ENCODE results near the gene TNFRSF13B.
"Not testable (repeated sequence)": the region's sequence is repeated elsewhere in the genome, so short reads cannot be mapped to it uniquely, and the experiment has no call there.

The TNFRSF13B gene

DNA sequence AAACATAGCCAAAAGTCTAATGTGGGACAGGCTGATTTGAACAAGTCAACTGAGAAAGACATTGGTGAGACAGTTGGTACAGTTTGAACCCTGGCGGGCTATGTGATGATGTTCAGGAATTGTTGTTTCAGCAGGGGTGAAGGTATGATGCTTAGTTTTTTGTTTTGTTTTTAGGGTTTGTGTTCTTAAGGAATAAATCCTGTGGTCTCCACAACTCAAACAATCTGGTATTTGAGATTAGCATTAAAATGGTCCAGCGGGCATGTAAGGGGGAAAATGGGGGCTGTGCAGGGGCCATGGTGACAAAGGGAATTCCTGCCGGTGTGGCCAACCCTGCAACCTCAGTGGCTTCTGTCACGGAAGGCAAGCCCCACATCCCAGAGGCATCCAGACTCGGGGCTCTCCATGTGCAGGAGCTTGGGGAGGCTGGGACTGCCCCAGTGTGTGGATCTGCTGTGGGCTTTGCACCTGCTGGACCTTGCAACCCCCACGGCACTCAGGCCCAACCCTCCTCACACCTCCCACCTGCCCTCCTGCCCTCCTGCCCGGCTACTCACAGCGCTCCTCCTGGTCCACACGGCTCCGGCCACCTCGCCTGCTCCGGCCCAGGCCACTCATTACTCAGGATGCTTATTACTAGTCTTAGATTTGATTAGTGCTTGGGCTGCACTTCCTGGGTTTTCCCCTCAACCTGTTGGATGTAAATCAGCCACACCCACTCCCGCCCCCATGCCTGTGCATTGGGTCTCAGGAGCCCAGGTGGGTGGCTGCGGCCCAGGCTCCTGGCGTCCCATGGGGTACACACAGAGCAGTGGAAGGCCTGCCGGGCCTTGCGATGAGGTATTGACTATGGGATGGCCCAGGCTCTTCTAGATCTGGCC is at the start of gene TNFRSF13B:
TNFRSF13B (minus strand) TSS at position 661 of the 881 bp plus-strand sequence; CDS start at position 618, 43 bp downstream.
- DNase-seq = no peak

DNA sequence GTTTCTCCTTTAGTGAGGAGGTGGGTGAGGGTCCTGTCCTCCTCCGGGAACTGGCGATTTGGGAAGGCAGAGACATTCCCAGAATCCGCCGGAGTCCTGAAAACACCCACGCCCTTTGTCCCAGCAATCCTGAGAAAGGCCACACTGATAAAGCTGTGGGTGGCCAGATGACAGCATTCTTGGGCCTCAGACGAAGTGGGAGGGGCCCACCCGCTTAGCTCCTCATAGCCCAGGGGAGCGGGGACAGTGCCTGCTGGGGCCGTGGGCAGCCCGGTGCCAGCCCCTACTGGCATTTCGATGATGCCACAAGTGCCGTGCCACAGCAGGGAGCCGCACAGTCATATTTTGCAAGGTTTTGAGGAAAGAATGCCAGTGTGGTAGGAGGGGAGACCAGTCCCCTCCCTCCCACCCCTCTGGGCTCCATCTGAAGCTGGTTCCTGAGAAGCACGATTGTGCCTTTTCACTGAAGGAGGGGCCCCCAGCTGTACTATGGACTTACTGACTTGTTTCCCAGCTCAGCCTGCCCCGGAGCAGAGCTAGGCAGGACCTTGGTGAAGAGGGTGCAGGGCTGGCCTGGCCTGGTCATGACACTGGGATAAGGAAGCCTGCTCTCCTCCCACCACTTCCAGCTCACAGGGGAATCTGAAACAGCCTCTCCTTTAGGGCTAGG is 49.4 kb upstream of the TNFRSF13B start:
- no peak for DNase-seq

DNA sequence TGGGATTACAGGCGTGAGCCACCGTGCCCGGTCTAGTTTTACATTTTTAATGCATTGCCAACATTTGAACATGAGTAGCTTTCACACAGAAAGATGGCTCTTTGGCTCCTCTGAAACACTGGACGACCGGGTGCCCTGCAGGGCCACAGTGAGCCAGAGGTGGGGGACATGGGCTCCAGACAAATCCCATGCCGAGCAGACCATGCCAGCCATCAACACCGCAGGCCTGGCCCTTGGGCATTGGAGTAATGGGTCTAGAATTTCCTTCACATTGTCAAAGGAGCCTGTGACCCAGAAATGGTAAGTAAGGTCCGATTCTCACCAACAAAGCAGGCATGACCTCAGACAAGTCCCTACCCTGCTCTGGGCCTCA is 48.9 kb upstream of the TNFRSF13B start:
- DNase-seq = no peak

DNA sequence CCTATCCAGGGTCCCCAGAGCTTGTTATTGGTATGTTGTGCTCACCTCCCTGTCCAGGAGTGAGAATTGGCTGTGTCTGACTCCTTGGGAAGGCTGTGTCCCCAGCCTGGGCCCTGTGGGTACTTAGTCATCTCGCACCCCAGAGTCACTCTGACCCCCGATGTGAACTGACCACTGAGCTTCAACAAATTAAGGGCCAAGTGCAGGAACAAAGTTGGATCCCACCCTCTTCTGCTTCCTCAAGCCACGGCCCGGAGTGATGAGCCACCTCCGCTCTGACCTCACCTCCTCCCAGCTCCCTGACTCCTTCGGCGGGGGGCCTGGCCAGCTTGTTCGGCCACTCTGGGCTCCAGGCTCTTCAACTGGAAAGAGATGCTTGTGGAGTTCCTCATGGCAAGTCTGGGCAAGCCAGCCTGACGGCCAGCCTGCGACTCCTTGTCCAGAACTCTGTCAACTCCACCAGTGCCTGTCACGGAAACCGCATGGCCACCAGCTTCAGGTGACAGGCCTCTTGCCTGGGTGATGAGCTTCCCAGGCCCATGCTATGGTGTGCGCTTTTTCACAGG is 48.1 kb upstream of the TNFRSF13B start:
- no peak for DNase-seq

DNA sequence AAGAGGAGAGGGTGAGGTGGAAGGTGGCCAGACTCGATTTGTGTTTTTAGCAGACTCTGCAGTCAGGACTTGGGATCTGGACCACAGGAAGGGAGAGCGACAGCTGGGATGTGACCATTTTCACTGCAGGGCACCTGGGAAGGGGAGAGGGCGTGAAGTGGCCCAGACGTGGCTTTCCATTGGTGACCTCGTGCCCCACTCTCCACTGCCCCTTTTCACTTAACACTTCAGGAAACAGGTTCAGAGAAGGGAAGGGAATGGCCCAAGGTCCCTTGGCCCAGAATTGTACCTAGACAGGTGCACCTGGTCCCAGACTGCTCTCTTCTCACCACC is 47.5 kb upstream of the TNFRSF13B start:
- no peak for DNase-seq

DNA sequence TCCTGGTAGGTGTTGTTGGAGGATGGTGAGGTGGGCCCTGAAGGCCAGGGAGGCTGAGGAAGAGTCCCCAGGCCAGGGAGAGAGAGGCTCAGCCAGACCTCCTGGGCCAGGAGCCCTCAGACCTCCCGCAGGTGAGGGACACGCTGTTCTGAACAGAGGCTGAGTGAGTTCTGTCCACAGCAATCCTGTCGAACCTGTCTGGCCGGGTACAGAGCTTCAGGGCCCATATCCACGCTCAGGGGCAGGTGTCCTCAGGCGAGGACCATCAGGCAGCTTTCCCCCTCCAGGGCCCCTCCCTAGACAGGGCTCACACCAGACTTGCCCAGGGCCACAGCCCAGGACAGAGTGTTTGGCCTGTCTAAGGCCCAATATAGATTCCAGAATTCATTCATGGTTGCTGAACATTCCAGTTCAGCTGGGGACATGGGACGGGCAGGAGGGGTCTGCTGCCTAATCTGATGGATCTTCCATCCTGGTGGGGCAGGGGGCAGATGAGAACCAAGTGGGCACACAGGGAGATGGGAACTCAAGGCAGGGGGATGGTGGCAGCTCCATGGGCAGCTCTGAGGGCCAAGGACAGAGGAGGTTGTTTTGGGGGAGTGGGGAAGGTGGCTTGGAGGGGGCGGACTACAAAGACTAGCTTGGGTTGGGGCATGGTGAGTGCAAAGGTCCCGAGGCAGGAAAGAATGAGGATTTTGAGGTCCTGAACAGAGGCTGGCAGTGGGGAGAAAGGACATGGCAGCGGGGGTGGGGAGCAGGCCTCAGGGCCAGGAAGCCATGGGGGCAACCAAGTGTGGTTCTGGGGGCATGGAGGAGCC is 46.9 kb upstream of the TNFRSF13B start:
- no peak for DNase-seq

DNA sequence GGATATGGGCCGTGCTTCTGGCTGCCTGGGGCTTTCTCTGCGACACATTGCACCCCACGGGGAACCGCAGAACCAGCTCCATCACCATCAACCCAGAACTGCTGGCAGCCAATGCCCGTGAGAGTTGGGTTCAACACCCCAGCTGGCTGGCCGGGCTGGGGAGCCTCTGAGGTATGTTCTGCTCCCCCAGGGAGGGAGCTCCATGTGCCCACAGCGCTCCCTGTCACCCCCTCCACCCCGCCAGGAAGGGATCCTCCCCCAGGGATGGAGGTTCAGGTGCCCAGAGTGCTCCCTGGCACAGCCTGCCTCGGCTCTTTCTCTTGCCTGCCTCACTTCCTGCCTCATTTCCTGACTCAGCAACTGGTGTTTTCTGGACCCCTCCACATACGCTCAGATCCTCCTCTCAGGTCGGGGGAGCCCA is 46.1 kb upstream of the TNFRSF13B start:
- DNase-seq = no peak

DNA sequence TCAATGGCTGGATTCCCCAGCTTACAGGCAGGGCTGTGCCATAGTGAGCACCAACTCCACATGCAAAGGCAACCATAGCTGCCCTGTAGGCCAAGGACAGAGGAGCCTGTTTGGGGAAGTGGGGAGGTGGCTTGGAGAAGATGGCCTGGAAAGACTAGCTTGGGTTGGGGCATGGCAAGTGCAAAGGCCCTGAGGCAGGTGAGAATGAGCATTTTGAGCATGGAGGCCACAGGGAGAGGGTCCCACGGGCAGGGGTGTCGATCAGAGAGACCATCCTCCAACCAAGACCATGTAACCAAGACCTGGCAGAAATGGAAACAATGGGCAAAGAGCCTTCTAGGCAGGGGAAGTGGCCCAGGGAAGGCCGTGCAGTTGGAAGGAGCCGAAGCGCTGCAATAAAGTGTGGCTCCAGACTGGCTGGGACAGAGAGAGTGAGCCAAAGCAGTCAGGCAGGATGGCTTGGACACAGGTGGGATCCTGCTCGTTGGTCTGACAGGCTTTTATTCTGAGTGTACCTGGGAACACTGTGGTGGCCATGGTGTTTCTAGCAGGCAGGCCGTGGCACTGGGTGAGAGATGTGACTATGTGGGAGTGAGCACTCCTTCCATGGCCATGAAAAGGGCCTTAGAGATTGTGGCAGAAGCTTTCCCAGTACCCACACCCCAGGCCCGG is 45.6 kb upstream of the TNFRSF13B start:
- DNase-seq = no peak

DNA sequence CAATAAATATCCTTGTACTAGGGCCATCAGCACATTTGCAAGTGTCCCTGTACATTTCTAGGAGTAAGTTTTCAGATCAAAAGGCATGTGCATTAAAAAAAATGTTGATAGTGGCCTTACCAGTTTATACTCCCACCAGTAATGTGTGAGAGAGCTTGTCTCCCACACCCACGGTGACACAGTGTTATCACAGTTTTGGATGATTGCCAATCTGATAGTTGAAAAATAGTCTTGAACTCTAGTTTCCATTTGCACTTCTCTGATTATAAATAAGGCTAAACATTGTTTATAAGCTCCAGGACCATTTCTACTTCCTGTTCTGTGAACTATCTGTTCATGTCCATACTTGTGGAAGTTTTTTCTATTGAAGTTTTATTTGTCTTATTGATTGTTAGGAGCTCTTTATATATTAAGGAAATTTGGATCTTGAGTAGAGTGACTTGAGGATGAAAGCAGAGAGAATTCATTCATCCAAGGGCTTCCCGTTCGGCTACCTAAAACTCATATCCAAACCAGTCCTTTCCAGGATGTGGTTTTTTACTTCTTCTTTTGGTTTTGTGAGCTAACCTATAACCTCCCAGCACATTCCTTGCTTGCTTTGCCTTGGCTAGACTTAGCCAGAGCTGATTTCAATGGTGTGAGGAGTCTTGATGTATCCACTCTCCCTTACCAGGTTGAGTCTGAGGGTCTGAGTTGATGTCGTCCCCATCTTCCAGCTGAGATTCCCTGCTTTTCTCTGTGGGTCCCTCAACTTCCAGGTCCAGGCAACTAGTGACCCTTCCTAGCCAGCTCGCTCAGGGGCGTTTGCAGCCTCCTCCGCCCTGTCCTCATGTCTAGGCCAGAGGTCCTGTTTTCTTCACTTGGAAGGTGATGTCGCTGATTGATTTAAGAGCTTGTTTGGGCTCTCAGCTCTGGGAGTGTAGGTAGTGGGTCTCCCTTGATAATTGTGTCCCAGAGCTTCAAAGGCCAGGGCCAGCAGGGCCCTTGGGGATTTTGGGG is 44.6 kb upstream of the TNFRSF13B start:
- DNase-seq = not testable (repeated sequence)

DNA sequence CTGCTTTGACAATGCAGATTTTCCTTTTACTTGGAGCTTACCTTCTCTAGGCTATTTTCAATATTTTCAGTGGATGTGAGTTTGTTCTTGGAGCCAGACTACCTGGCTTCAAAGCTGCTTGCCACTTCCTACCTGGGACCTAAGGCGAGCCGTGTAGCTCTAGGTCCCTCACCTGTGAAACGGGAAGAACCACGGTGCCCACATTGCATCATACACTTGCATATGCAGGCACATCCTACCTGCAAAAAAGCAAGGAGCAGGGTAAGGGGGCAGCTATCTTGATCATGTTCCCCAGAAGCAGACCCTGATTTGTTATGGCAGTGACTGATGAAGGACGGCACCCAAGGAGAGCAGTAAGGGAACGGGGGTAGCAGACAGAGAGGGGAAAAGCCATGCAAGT is 43.3 kb upstream of the TNFRSF13B start:
- no peak for DNase-seq

DNA sequence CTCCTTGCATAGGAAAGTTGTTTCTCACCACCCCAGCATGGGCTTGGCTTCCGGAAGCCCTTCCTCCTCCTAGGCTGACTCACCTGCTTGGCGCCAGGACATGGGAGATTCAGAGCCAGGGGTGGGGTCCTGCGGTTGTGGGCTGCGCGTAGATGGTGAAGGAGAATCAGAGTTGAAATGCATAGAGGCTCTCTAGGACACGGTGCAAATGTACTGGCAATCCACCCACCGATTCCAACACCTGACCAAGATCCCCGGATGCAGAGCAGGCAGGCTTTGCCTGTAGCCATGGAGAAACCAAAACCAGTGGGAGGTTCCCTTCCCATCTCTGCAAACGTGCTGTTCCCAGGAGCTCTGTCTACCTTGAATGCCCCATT is 42.8 kb upstream of the TNFRSF13B start:
- DNase-seq = not testable (repeated sequence)

DNA sequence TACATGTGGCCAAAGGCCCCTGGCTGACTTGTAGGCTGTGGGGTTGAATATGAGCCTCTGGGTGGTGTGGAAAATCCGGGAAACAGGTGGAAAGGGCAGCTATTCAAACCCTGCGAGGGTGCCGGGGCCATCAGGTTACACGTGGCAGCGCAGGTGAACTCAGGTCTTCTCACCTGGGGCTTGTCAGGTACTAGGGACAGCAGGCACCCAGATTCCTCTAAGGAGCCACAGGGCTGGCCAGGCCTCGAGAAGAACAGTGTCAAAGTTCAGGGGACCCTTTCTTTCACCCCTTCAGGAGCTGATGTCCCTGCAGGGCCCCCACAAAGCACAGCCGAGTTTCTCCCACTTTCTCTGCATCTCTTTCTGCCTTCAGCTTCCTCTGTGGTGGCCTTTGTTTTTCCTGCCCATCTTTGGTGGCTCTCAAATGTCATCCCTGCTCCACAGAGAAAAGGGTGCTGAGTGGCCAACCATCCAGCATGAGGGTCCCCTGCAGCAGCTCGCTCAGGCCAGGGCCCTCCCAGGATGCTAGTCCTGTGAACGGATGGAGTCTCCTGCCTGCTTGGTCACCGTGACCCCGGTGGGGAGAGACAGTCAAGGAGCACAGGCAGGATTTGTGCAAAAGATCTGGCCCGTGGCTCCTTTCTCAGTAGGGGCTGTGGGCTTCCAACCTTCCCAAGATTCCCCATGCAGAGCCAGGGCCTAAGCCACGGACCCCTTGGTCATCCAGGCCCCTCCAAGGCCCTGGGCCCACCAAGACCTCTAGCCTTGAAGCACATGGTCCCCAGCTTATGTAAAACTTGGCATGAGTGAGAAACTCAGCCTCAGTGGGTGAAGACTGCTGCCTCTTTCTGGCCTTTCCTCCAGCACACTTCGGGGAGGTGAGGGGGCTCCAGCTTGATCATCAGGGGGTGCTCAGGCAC is 42.2 kb upstream of the TNFRSF13B start:
- not testable (repeated sequence) for DNase-seq

DNA sequence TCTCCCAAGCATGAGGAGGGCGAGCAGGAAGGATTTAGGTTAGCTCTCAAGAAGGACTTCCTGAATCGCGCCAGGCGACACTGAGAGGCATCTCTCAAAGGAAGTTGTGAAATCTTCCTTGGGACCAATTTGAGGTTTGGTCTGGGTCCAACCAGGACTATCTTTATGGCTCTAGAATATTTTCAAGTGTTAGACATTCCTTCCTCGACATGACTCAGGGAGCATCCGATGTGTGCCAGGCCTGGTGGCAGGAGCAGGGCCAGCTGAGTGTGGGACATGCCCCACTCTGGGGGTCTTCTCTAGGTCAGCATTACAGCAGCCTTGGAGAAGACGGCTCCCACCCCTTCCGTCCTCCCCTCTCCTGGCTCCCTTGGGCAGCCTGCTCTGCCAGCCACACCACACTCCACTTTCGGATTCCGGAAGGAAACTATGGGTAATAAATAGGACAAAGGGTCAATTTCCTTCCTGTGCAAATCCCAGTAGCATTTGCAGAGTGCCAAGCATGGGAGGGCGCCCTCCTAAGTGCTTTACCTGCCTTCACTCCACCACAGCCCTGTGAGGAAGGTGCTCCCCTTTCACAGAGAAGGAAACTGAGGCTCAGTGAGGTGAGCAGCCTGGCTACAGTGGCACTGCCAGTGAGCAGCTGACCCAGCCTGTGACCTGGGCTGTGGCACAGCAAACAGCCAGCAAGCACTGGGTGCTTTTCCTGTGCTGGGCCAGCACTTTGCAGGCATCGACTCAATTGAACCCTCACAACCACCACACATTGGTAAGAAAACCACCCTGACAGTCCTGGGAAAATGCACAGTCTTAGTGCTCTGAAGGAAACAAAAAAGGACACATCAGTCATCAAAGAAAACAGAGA is 39.4 kb upstream of the TNFRSF13B start:
- DNase-seq = not testable (repeated sequence)

DNA sequence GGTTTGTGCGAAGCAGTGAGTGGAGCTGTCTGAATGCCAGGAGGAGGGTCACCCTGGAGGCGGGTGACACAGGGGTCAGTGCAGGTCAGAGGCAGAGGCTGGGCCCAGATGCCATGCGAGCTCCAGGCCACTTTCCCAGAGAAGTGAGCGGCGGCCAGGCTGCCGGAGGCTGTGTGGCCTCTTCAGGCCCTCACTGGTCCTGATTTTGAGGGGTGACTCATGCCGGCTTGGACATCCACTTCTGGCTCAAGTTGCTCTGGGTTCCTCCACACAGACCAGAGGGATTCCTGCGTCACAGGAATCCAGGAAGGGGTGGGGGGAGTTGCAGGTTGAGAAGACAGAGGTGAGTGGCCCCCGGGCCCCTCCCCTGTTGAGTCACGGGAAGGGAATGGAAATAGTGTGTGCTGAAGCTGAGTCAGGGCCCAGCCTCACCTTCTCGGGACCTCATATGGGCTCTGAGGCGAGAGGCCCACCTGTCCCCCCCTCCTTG is 38.7 kb upstream of the TNFRSF13B start:
- DNase-seq = not testable (repeated sequence)

DNA sequence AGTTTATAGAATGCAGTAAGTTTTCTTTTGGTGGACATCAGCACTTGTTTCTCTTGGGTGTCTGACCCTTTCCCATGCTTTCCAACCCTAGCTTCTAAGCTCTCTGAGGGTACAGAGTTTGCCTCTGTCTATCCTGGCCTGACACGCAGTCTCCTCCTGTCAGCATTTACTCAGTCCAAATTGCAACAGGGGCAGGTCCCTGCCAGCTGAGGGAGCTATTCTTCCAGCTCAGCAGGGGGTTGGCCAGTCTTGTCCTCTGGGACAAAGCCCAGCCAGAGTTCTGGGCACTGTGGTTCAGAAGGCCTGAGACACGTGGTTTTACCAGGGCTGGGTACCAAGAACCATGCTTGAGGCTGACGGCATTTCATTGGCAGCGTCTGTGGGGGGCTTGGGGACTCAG is 38.1 kb upstream of the TNFRSF13B start:
- not testable (repeated sequence) for DNase-seq

DNA sequence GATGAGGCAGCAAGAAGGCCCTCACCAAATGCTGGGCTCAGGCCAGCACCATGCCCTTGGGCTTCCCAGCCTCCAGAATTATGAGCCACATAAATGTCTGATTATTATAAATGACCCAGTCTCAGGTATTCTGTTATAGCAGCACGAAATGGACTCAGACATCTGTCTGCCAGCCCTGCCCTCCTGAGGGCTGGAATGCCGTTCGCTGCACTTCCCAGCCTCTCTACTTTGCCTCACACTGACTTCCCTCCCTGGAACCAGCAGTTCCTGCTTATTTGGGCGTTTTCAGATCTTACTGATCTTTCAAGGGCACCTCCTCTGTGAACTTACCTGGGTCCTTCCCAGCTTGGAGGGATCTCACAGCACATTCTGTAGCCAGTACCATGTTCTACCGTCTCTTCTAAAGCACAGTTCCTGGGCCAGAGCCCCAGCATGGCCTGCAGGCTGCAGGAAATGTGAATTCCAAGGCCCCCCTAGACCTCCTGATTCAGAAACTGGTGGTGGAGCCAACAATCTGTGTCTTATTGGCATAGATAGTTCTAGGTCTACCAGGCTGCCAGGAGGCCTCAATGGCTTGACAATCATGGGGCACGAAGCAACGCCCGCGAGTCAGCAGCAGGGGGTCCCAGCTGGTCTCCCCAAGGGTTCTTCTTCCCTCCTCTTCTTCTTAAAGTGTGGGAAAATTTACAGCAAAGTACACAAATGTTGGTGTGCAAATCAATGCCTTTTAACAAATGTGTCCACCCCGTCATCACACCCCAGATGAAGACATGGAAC is 36.9 kb upstream of the TNFRSF13B start:
- DNase-seq = not testable (repeated sequence)

DNA sequence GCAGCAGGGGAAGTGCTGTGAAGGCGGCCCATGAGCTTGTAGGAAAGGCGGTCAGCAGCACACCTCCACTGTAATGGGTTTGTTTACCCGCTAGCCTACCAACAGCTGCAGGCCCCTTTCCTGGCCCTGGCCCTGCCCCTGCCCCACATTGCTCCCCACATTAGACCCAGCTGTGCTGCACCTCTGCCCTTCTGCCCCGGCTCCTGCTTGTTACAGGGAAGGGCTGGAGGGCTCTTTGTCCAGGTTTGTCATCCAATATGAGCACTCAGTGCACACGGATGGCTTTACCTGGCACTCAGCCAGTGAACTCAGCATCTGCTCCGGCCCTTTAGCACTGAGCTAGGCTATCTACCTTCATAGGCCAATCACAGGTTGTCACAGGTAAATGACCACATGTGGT is 36.0 kb upstream of the TNFRSF13B start:
- DNase-seq = not testable (repeated sequence)

DNA sequence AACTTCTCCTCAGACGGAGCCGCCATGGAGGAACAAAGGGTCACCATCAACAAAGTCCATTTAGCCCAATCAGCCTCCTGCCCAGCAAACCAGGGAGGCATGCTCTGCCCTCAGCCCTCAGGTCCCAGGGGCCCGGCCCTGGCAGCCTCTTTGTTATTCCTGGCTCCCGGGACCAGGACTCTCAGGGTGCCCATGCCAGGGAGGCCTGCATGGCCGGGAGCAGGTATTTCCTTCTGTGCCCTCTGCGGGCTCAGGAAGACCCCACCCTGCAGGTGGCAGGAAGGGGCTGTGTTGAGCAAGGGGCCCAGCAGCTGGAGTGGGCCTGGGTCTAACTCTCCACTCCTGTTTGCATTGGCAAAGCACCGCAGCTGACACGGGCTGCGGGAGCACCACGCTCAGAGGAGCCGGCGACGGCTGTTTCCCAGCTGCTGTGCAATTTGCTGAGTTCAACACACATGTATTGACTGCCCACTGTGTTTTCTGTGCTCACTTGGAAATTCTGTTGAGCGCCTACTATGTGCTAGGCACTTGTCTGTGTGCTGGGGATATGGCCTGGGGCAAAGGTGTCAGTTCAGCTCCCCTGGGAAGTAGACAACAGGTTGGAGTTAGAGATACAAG is 33.2 kb upstream of the TNFRSF13B start:
- DNase-seq = not testable (repeated sequence)

Data from activated CD4-positive, alpha-beta T cell treated with anti-CD3 and anti-CD28 coated beads, Interleukin-2, amount 50 U/mL, for 4 hours (primary cell).